ENCODE data around the gene PSD2.

Gene PSD2

GRCh38 chr5:139775872-139776271 is 19.7 kb upstream of the PSD2 start:
- no peak for DNase-seq (ENCODE audit: low read depth)
- H3K4me3 ChIP-seq (ENCODE audit: low read depth, low read length): no peak overlapping the region
- TF ChIP-seq CTCF (IDR thresholded peaks at IDR 0.05; ENCODE audit: low read depth, low read length, missing control alignments): no peak
- in situ Hi-C loops (cut with HindIII; ENCODE audit: low sequenced_read_pairs): loop anchor here (25.0 kb wide), 1 partner anchor 186 kb away; no protein-coding TSS in a partner anchor

- H3K4me3 ChIP-seq (ENCODE audit: low read depth, low read length): no peak overlapping the region
- no peak for DNase-seq (ENCODE audit: low read depth)
- no peak for TF ChIP-seq CTCF (IDR thresholded peaks at IDR 0.05; ENCODE audit: low read depth, low read length, missing control alignments)
- in situ Hi-C loops (cut with HindIII; ENCODE audit: low sequenced_read_pairs): loop anchor here (25.0 kb wide), 1 partner anchor 185 kb away; no protein-coding TSS in a partner anchor
Measured at GRCh38 chr5:139776861-139777260, 18.7 kb upstream of the PSD2 start.

GRCh38 chr5:139783436-139783965 is 12.1 kb upstream of the PSD2 start:
- in situ Hi-C loops (cut with HindIII; ENCODE audit: low sequenced_read_pairs): loop anchor here (25.0 kb wide), 1 partner anchor 179 kb away; no protein-coding TSS in a partner anchor
- no peak overlapping the region for H3K4me3 ChIP-seq (ENCODE audit: low read depth, low read length)
- no peak for DNase-seq (ENCODE audit: low read depth)
- no peak for TF ChIP-seq CTCF (IDR thresholded peaks at IDR 0.05; ENCODE audit: low read depth, low read length, missing control alignments)

- in situ Hi-C loops (cut with HindIII; ENCODE audit: low sequenced_read_pairs): loop anchor here (25.0 kb wide), 1 partner anchor 178 kb away; no protein-coding TSS in a partner anchor
- no peak overlapping the region for H3K4me3 ChIP-seq (ENCODE audit: low read depth, low read length)
- no peak for DNase-seq (ENCODE audit: low read depth)
- no peak for TF ChIP-seq CTCF (IDR thresholded peaks at IDR 0.05; ENCODE audit: low read depth, low read length, missing control alignments)
Measured at GRCh38 chr5:139784488-139784887, 11.1 kb upstream of the PSD2 start.

- DNase-seq (ENCODE audit: low read depth): no peak
- peak overlapping the region; percentile 45 for H3K4me3 ChIP-seq (ENCODE audit: low read depth, low read length)
- TF ChIP-seq CTCF (IDR thresholded peaks at IDR 0.05; ENCODE audit: low read depth, low read length, missing control alignments): no peak
- in situ Hi-C loops (cut with HindIII; ENCODE audit: low sequenced_read_pairs): loop anchor here (25.0 kb wide), 1 partner anchor 175 kb away; no protein-coding TSS in a partner anchor
Measured at GRCh38 chr5:139787257-139787567, 8.4 kb upstream of the PSD2 start.

GRCh38 chr5:139787568-139788293 is 7.9 kb upstream of the PSD2 start:
- peak; percentile 96 for TF ChIP-seq CTCF (IDR thresholded peaks at IDR 0.05; ENCODE audit: low read depth, low read length, missing control alignments)
- peak; percentile 36 for DNase-seq (ENCODE audit: low read depth)
- in situ Hi-C loops (cut with HindIII; ENCODE audit: low sequenced_read_pairs): loop anchor here (25.0 kb wide), 1 partner anchor 175 kb away; no protein-coding TSS in a partner anchor
- H3K4me3 ChIP-seq (ENCODE audit: low read depth, low read length): peak overlapping the region; percentile 45

Data from astrocyte of the cerebellum (primary cell).